HL-60/S4 treated with retinoic acid at 250 ng/mL for 4 days and 3 days (cell line): ENCODE measurements around the gene FRMD3.

Experiments used
- in situ Hi-C: fragments of 300-500 bp; cut with MboI; formaldehyde crosslinking; loops from 2 replicates; pipeline ENCODE4 v1.7.0; 2022; ENCODE audit warnings: low sequenced_read_pairs

Gene FRMD3

DNA sequence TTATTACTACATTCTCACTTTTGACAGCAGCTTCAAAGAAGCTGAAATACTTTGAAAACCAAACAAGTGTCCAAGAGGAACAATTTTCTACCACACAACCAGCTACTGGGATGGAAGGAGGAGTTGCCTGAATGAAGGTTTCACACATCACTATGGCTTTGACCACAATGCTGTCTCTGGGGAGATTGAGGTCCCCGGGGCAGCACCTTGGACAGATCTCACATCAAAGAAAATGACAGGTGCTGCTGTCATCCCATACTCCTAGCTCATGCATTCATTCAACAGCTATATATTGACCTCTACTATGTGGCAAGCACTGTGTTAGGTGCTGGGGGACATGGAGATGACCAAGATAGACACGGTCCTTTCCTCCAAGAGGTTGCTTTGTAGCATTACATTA lies 242.1 kb downstream of the FRMD3 start:
- in situ Hi-C loops, result no loop called here

DNA sequence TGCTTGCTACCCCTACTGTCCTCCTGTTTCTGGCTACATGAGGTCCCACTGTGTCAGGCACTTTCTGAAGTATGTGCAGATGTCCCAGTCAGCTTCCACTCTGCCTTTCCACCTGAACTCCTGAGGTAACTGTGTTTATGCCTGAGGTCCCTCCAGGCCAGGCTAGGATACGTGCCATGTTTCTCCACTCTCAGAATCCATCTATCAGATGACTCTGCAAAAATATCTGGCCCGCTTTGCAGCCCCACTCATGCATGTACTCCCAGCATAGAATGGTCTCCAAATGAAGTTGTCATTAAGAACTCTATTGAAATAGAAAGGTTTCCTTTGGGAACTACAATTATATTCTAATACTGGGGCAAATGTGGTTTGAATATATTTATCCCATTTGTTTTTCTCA lies 243.4 kb downstream of the FRMD3 start:
- in situ Hi-C loops, result no loop called here

DNA sequence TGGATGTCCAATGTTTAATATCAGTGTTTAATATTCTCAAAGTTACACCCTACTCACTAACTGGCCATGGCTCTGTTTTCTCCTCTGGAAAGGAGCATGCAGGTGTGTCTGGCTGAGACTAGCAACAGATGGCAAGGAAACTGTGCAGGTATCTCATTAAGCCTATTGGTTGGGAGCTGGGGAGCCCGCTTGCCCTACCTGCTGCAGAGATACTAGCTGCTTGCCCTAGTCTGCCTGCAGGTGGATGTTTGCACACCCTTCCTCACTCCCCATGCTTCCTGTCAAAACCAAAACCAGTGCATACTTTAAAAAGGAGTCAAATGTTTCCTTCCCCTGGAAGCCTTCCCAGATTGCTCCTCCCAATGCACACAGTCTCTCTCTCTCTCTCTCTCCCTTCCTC lies 247.0 kb downstream of the FRMD3 start:
- in situ Hi-C loops, result no loop called here

DNA sequence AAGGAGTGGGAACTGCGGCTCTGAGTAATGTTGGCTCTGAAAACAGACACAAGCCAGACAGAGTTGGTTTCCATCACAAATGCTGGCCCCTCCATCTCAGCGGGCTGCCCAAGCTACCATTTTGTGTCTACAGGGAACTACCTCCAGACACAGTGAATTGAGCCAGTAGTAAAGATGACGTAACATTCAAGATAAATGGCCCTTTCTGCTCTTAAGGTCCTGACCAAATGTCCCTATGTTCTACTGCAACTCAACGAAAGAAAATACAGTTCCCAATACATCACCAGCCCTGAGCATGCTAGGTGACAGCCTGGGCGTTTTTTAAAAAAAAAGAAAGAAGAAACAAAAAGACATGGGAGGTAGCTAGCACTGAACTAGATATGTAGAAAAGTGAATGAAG lies 247.5 kb downstream of the FRMD3 start:
- in situ Hi-C loops, result no loop called here

DNA sequence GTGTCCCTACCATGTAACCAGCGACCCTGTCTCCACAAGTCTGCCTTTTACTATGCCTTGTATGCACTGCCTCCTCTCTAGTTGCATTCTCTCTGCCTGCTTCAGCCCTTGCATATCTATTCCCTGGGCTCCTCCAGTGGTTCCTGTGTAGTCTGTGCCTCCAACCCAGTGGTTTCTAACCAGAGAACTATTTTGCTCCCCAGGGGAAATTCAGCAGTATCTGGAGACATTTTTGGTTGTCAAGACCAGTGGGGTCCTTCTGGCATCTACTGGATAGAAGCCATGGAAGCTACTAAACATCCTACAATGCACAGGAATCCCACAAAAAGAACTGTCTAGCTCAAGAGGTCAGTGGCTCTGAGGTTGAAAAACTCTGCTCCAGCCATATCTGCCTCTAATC lies 251.2 kb downstream of the FRMD3 start:
- in situ Hi-C loops, result no loop called here

DNA sequence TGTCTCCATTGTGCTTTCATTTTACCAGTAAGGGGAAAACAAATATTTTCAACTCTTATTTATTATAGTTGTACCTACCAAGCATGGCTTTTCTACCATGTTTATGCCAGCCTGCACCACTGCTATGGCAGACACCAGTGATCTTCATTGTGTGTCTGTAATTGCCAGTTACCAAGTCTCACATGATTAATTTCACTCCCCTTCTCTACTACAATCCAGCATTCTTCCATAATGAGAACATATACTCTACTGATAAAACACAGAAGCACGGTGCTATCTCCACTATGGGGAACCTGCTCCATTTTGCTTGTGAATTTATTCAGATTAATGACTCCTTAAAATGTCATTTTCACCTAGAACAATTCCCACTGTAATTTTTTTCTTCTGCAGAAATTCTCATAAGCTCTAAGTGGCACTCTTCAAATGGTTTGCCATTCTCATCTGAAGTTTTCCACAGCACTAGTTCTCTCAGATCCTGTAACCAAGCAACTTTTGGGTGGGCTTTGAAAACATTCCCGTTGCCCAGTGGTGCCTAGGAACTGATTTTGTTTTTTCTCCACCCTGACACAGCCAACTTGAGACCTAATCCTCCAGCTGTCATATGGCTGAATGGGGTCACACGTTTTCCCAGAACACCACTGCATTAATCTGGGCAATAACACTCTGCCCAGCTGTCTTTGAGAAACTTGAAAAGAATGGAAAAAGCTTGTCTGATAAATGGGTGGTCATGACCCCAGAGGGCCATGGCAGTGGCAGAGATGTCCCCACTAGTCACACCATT lies 252.6 kb downstream of the FRMD3 start:
- in situ Hi-C loops, result no loop called here

DNA sequence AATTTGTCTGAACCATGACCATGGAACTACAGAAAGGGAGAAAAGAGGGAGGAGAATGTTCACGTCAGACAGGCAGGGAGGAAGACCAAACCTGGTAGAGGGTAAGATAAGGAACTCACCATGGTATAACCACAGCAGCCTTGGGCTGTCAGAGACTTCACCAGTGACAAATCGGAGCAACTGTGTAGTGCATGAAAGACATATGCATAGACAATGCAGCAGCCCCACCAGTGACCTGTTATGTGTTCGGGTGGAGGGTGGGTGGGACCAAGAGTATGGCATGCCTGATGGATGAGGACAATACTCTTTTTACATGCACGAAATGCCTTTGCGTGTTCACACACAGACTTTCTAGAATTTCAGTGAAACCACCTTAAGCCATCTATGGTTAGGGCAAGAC lies 253.5 kb downstream of the FRMD3 start:
- in situ Hi-C loops, result no loop called here

DNA sequence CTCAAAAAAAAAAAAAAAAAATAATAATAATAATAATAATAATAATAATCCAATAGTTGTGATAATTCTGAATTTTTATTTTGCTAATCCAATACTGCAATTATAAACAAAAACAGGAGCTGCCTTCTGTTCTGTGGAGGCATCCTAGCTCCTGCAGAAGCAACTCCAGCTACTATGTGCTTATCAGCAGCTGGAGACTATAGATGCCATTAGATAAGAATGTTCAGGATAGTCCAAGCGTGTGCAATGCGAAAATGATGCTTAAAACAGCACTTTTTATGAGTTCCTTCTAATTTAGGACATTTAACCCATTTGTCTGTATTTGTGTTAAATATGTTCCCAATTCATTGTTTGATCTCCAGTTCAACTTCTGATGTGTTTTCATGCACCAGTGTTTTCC lies 254.7 kb downstream of the FRMD3 start:
- in situ Hi-C loops, result no loop called here

DNA sequence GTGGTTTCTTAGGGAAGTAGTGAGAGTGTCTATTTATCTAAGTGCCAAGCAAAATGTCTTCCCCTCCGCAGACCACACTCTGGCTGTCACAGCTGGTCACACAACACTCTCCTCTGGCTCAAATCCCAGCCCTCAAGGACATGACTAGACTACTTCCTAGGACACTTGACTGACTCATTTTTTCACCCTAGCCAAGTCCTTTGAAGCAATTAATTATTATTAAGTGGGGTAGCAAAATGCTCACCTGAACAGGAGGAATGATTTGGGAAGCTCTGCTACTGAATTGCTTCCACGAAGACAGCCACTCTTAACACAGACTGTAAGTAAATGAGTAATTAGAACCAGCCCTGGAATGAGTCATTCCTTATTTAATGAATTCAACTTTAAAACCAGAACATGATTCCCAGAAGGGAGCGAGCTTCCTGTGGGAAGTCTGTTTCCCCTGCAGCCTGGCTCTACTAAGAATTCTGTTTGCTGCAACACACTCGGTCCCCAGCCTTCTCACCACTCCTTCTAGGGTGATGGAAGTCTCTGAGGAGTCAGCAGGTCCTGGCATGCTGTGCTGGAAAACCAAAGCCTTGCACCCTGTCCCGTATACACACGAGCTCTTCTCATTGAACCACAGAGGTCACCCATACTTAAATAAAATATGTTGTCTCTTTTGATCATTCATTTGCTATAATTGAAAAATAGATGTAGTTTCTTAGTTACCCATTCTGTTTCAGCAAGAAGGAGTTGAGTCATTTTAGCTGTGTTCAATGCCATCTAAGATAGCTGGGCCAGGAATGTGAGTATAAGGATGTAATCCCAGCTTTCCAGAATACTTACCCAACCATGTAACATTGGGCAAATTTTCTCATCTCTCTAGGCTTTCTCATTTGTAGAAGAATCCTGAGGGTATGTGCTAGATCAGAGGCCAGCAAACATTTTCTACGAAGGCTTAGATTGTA lies 256.6 kb downstream of the FRMD3 start:
- in situ Hi-C loops, result no loop called here

DNA sequence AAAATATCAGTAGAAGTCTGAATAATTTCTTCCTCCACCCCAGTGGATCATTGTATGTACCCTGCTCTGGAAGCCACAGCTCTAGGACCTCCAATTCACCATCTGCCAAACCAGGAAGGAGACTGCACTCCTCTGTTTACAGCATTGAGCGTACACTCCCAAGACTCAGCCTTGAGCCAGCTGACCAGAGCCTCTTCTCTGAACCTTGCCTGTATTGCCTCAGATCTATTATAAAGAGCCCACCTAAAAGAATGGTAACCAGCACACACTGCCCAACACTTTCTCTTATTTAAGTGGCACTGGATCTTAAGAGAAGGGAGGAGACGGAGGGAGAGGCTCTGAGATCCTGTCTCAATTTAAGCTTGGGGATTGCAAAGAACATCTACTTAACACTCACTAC lies 257.4 kb downstream of the FRMD3 start:
- in situ Hi-C loops, result no loop called here

DNA sequence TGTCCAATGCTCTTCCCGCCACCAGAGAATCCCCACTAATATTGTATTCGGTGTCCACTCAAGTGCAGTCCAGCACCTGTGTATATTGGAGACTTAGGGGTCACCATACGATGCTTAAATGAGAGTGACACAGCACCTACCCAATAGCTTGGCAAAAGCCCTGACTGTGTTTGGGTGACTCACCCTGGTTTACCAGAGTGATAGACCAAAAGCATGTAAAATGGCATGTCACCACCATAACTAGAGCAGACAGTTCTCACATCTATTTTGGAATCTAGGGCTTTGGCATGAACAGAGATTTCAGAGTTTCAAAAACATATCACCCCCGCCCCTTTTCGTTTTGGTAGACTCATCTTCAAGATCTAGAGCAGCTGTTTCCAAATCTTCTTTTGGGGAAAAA lies 257.9 kb downstream of the FRMD3 start:
- in situ Hi-C loops, result no loop called here

DNA sequence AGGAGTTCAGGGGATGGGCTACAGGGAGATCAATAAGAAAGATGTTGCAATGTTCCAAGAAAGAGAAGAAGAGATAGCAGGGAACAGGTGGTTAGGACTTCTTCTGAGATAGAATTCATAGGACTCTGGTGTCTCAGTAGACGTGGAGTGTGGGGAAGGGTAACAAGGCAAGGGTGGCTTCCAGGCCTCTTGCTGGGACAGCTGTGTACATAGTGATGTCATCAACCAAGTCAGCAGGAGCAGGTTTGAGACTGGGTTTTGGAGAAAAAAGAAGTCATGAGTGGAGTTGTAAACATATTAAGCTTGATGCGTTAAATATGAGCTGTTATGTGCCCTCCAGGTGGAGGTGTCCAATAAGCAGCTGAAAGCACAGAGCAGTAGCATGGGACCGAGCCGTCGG lies 263.4 kb downstream of the FRMD3 start:
- in situ Hi-C loops, result no loop called here

DNA sequence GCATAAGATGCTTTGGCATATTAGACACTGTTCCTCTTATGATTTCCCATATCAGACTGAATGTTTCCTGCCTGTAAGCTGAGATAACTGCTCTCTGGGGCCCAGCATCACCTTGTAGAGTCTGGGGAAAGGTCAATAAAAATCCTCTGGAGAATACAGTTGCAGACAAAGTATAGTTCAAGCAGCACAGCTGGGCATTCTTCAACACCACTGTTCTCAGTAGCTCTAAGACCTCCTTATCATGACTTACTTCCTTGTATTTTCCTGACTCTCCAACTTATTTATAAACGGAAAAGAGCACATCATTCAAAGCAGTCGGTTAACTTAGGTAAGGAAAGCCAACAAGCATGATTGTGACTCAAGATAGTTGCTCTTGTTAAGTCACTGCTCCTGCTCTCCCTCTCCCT lies 266.5 kb downstream of the FRMD3 start:
- in situ Hi-C loops, result no loop called here

DNA sequence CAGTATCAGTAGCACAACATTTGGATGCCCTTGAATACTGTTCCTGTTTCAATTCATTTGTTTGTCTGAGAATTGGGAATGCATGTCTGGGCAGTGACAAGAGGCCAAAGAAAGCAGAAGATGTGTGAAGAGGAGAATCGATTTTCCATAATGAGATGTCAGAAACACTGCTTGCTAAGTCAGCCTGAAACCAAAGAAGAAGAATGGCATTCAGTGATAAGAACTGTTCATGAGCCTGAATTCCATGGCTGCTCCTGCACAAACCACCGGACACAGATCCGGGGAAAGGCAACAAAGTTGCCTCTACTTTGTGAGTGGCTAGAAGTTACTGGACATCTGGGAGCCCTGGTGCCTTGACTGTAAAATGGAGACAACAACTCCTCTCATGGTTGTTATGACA lies 268.1 kb downstream of the FRMD3 start:
- in situ Hi-C loops, result no loop called here

DNA sequence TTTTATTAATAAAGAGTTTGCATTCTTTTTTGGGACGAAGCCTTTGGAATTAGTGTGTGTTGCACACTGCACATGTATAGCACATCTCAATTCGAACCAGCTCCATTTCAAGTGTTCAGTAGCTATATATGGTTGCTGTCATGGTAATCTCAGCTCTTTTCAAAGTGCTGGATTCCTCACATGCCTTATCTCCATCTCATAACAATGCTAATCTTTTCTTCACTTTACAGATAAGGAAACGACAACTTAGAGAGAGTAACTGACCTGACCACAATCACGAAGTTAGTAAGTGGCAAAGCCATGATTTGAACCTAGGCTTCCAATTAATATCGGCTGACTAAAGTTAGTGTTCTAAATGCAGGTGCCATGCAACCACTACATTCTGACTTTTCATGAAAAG lies 270.5 kb downstream of the FRMD3 start:
- in situ Hi-C loops, result no loop called here

DNA sequence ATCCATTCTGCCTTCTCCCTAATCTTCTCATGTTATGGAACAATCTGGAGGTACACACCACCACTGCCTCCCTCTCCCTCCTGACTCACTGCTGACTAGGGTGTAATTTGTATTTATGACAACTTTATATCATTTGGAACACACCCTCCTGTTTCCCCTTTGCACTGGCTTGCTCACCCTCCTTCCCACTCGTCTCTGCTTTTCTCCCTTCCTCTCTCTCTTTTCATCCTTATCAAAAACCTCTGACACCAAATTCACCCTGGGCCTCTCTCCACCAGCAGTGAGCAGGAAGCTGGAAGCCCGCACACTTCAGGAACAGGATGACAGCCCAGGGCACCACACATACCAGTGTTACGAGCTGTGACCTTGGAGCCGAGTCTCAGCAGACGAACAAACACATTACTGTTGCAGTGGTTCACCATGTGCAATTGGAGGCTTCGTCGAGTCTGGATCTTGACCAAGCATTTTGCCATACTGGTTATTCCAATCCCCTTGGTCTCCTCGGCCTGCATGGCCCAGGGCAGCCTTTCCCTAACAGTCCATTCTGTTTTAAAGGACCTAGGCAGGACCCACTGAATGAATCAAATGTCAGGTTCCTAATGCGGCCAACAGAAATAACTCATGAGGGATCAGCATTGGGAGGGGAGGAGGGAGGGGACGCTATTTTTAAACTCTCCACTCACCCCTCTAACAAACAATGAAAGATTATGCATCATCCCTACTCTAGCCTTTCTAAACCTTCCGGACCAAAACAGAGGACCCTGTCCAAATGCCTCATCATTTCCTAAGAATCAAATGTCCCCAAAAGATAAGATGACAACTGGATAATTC lies 271.3 kb downstream of the FRMD3 start:
- in situ Hi-C loops, result no loop called here

DNA sequence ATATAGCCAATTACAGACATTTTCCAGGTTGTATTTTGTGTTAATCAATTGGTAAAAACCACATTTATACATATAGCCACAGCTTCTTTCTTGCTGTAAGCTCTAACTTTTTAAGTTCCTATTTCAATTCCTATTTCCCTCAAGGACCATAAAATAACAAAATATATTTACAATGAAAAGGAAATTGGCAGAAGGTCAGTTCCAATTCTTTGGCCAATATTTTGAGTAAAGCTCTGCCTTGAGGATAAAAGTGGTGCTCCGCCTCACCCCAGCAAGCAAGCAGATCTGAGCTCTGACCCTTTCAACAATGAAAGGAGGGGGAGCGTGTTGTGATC lies 271.9 kb downstream of the FRMD3 start:
- in situ Hi-C loops, result no loop called here

DNA sequence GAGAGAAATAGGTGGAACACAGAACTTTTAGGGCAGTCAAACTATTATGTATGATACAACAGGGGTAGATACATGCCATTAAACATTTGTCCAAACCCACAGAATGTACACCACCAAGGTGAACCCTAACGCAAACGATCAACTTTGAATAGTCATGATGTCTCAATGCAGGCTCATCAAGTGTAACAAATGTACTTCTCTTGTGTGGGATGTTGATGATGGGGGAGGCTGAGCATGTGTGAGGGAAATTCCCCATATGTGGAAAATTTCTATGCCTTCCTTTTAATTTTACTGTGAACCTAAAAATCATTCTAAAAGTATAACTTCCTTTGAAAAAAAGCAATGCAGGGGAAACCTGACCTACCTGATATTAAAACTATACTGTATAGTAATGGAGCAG lies 273.9 kb downstream of the FRMD3 start:
- in situ Hi-C loops, result no loop called here

DNA sequence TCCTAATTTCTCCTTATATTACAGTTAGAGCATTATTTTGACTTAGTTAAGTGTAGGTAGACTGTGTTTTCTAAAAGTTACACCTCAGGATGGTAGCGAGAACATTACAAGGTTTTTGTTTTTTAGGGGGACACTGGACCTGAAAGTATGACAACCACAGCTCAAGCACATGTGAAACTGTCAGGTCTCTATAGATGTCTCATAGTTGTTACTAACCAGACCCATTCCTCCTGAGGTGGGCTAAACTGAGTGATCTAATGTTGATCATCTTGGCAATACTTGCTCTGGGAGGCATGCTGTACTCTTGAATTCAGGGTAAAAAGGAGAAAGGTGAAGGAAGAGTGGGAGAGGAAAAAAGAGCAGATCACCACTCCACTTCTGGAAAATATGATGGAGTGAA lies 278.6 kb downstream of the FRMD3 start:
- in situ Hi-C loops, result no loop called here

DNA sequence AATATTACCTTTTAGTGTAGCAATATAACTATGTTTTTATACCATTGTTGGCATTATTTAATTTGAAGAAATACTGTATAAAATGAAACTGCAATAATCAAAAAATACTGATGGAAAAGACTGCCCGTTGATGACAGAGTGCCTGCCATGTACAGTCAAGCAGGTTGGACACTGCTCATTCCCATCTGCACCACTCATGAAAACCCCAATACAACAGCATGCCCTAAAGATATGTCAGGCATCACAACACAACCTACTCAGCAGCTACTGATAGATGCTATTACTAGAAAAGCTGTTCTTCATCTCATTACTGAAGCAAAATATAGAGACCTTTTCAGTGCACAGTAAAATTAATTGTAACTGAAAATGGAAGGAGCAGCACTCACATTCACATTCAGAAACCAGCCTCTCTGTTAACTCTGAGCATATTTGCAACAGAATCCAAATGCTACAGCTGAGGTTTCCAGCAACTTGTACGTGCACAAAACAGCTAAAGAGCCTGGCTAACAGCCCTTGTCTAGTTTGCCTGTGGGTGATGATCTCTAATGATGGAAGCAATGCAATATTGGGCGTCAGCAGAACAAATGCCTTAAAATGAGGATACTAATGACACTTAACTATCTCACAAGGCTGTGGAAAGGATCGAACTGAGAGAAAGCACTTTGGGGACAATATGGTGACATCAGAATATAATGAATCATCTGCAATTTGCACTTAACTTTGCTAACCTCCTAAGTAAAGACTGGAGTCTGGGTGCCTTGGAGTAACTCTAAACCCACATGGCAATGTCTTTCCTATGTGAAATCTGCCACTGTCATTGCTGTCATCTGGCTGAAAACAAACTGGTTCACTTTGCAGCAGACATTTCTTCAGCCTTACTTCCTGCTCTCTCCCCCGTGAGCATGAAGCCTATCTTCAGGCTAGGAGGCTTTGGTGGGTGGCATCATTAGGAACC lies 280.0 kb downstream of the FRMD3 start:
- in situ Hi-C loops, result no loop called here
